RWPE1 (cell line): ENCODE data around the gene USH1C.

Experiments used
- CTCF ChIA-PET: fragments of 350-600 bp; sonication (Branson Sonifier 250); formaldehyde crosslinking; extraction: SDS; loops from one replicate; lab custom pipeline; 2021; lab: Yijun Ruan, JAX
- POLR2A ChIA-PET: fragments of 400-600 bp; formaldehyde crosslinking; extraction: SDS; loops from one replicate; lab custom pipeline; 2020; ENCODE audit warnings: antibody characterized with exemption; ENCODE audit not compliant: low non-redundant PET; lab: Yijun Ruan, JAX
- DNase-seq: peaks from one replicate; pipeline ENCODE4 v3.0.0; 2012; ENCODE audit warnings: low spot score
- H3K27ac ChIP-seq: fragments of 450-650 bp; 2 replicates; pipeline ENCODE4 v1.5.1; 2017
- TF ChIP-seq, protein P1 (sequence below): fragments of 450-650 bp; conservative IDR thresholded peaks from 2 replicates; pipeline ENCODE4 v1.5.1; 2017; ENCODE audit warnings: low read depth, mild to moderate bottlenecking

USH1C gene

DNA sequence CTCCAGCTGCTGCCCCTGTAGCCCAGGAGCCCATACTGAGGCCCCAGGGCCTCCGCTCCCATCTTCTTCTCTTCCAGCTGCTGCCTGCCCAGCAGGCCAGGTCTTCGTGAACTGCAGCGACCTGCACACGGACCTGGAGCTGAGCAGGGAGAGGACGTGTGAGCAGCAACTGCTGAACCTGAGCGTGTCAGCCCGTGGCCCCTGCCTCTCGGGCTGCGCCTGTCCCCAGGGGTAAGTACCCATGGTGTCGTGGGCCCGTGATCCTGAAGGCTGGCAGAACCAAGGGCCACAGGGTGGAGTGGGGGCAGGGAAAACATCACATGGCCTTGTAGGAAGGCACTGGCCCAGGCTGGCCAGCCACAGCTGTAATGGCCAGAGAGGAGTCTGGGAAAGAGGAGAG lies 34.1 kb upstream of the USH1C start:
- no peak for DNase-seq
- TF ChIP-seq, protein P1, sequence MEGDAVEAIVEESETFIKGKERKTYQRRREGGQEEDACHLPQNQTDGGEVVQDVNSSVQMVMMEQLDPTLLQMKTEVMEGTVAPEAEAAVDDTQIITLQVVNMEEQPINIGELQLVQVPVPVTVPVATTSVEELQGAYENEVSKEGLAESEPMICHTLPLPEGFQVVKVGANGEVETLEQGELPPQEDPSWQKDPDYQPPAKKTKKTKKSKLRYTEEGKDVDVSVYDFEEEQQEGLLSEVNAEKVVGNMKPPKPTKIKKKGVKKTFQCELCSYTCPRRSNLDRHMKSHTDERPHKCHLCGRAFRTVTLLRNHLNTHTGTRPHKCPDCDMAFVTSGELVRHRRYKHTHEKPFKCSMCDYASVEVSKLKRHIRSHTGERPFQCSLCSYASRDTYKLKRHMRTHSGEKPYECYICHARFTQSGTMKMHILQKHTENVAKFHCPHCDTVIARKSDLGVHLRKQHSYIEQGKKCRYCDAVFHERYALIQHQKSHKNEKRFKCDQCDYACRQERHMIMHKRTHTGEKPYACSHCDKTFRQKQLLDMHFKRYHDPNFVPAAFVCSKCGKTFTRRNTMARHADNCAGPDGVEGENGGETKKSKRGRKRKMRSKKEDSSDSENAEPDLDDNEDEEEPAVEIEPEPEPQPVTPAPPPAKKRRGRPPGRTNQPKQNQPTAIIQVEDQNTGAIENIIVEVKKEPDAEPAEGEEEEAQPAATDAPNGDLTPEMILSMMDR, result no peak
- H3K27ac ChIP-seq, result no peak overlapping the region
- ChIA-PET CTCF (no interaction called here), POLR2A (no interaction called here)

DNA sequence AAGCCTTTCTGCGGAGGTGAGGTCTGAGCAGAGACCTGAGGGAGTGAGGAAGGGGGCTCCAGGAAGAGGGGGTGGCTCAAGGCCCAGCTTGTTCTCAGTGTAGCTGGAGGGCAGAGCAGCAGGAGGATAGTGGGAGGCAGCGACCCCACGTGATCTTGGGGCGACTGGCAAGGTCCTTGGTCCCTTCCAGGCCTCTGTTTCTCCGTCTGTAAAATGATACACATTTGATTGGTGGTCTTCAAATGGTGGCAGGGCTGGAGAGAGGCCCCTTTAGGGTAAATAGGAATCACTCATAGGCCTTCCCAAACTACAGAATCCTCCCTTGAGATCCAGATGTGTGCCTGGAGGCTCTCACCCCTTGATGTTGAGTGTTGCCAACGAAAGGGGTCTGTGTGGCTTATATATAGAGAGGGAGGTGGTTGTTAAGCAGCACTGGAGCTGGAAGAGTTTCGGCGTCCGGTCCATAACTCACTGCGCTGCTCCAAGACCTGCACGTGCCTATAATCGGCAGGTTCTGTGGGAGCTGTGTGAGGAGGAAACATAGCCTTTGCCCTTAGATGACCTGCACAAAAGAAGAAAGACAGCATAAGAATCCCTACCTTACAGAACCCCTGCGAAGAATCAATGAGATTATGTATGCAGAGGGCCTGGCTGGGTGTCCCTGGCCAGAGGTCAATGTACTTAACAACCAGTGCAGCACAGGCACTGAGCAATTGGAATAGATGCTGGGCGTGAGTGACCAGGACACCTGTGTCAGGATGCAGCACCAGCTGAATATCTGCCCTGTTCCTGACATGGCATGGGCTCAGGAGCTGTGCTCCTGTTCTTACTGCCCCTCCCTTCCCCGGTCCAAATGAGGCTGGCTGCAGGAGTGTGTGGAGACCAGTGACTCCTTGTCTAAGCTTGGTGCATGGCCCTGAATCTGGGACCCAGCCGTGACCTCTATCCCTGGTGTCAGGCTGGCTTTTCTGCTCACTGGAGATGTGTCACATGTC lies 31.5 kb upstream of the USH1C start:
- DNase-seq, result no peak
- ChIA-PET POLR2A (no interaction called here), CTCF (interaction anchor here (0.6 kb wide), 1 partner anchor 579 kb away, joined by 3 read pairs; no protein-coding TSS in a partner anchor)
- TF ChIP-seq, protein P1, result no peak
- H3K27ac ChIP-seq, result no peak overlapping the region

DNA sequence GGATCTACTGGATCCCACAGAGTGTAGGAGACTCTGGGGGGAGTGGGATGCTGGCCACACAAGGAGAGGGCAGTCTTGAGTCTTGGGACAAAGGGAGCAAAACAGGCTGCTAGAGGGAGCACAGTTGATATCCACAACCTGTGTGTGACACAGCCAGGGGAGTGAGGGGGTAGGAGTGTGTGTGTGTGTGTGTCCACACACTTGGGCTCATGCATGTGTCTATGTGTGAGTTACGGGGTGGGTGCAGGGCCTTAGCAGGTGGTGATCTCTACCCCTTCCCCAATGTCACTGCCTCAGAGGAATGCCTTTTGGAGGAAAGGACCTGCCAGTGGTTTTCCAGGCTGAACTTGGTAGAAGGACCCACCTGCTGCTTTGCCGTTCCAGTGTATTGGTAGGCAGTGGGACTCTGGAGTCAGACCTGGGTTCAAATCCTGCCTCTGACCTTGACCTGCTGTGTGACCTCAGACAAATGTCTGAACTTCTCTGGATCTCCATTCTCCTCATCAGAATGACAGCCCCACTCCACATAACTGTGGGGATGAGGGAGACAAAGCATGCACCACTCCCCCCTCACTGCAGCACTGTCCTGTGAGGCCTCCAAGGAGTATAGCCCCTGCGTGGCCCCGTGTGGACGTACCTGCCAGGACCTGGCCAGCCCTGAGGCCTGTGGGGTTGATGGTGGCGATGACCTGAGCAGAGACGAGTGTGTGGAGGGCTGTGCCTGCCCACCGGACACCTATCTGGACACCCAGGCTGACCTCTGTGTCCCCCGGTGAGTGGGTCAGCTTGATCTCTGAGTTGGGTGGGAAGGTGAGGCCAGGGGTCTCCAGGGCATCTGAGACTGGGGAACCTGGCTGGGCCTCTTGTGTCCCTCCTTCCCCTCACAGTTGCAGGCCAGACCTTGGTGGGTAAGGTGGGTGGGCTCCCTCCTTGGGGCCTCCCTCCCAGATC lies 30.2 kb upstream of the USH1C start:
- ChIA-PET POLR2A (no interaction called here), CTCF (interaction anchor here (0.6 kb wide), 1 partner anchor 290 kb away, joined by 4 read pairs; no protein-coding TSS in a partner anchor)
- TF ChIP-seq, protein P1, result no peak
- H3K27ac ChIP-seq, result no peak overlapping the region
- no peak for DNase-seq

DNA sequence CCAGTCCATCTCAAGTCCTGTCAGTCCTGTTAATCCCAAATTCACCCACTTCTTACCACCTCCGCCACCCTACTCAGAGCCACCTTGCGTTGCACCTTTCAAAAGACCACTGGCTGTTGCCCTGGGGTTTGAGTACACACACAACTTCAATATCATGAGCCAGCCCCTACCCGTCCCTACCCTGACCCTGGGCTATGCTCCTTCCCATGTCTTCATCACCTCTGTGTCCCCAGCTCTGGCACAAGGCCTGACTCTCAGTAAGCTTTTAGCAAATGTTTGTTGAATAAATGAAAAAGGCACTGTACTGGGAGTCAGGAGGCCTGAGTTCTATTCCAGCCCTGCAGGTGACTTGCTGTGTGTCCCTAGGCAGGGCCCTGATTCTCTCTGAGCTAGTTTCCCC lies 29.3 kb upstream of the USH1C start:
- TF ChIP-seq, protein P1, result no peak
- no peak overlapping the region for H3K27ac ChIP-seq
- CTCF ChIA-PET, result no interaction called here
- POLR2A ChIA-PET, result no interaction called here
- no peak for DNase-seq

DNA sequence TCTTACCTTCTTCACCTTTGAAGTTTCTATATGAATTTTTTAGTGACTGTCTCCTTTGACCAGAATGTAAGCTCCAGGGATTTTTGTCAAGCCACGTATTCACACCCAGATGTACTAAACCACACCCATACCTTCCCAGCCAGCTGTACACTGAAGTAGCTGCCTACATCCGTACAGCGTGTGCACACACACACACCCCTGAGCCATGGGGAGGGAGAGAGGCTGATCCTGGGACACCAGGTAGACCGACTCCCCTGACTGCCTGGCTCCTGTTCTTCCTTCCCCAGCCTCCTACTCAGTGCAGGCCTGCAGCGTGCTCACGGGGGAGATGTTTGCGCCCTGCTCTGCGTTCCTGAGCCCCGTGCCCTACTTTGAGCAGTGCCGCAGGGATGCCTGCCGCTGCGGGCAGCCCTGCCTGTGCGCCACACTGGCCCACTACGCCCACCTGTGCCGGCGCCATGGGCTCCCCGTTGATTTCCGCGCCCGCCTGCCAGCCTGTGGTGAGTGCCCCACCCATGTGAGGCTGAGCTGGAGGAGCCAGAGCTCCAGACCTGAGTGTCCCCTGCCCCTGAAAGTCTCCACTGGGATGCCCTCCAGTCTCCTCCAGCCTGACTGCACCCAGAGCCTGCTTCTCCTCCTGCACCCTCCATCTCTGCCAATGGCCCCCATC lies 28.7 kb upstream of the USH1C start:
- ChIA-PET POLR2A (no interaction called here), CTCF (interaction anchor here (0.6 kb wide), 2 partner anchors 24 to 113 kb away, joined by 3 read pairs; no protein-coding TSS in a partner anchor)
- TF ChIP-seq, protein P1, result no peak
- no peak overlapping the region for H3K27ac ChIP-seq
- no peak for DNase-seq
